ENCODE results near the gene FXYD2. TPM values are rescaled to one million over a fixed set of nuclear protein-coding genes. Genes with fewer than 3 reads are reported as not detected.
A peak's percentile ranks its signal among the peaks of the same experiment; 100 is the strongest.

The FXYD2 gene
- total RNA-seq, 1 donor from 2014 or later = 0.48 TPM

DNA sequence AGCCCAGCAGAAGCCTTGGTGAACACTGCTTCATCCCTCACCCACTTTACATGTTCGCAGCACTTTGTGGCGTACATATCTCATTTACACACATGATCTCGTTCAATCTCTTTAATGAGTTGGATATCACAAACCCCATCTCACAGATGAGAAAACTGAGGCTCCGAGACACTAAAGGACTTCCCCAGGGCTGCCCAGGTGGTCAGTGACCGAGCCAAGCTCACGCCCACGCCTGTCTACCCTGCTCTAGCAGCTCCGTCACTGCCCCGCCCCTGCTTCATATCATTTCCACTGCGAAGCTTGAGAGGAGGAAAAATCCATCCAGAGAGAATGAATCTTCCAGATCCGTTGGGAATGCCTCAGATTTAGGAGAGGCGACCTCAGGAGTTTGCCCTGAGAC is 15.8 kb downstream of the FXYD2 start:
- H3K27ac Mint-ChIP-seq = no peak overlapping the region
- no peaks in the 10 kb centered on the region for H3K9me3 Mint-ChIP-seq
- peaks cover 10% of the 10 kb centered on the region for H3K27me3 Mint-ChIP-seq (ENCODE audit: low read depth)

DNA sequence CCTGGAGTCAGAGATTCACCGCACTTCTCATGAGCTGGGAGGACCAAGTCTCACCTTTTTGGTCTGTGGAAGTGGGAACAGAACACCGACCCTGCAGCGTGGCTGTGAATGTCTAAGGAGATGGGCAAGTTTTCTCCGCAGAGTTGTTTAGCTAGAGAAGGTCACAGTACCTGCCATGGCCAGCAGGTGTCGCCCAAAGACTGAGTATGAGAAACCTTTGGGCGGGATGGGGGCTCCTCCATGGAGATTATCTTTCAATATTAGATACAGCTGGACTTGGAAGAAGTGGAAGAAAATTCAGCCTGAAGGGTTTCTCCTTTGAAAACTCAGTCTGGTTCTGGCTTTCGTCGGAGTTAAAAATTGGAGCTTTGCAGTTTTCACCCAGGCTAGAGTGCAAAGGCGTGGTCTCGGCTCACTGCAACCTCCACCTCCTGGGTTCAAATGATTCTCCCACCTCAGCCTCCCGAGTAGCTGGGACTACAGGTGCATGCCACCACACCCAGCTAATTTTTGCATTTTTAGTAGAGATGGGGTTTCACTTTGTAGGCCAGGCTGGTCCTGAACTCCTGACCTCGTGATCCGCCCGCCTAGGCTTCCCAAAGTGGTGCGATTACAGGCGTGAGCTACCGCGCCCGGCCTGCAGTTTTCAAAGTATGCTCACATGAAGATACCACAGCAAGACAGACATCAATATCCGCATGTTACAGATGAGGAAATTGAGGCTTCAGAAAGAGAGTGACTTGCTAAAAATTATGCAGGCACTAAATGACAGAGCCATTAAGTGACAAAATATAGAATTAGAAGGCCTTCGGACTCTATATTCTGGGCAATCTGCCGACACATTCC is 16.8 kb downstream of the FXYD2 start:
- no peaks in the 10 kb centered on the region for H3K9me3 Mint-ChIP-seq
- H3K4me1 Mint-ChIP-seq (ENCODE audit: low read depth) = peaks cover 8% of the 10 kb centered on the region
- intact Hi-C loops (cut with micrococcal nuclease) = loop anchor here (1.0 to 10.0 kb wide), 4 partner anchors 35 to 337 kb away; no protein-coding TSS in a partner anchor
- DNase-seq (ENCODE audit: low spot score) = peak; percentile 54
- peaks cover 10% of the 10 kb centered on the region for H3K27me3 Mint-ChIP-seq (ENCODE audit: low read depth)
- H3K36me3 Mint-ChIP-seq (ENCODE audit: low read depth) = no peaks in the 10 kb centered on the region
- H3K4me3 Mint-ChIP-seq (ENCODE audit: low read depth) = no peak overlapping the region
- no peak overlapping the region for H3K27ac Mint-ChIP-seq

More for the DNA sequence above, 15.8 kb downstream of the FXYD2 start:
- no peak for DNase-seq (ENCODE audit: low spot score)
- H3K4me3 Mint-ChIP-seq (ENCODE audit: low read depth) = no peak overlapping the region
- intact Hi-C loops (cut with micrococcal nuclease) = loop anchor here (1.0 to 10.0 kb wide), 4 partner anchors 9 to 336 kb away; no protein-coding TSS in a partner anchor
- H3K36me3 Mint-ChIP-seq (ENCODE audit: low read depth) = no peaks in the 10 kb centered on the region
- peaks cover 11% of the 10 kb centered on the region for H3K4me1 Mint-ChIP-seq (ENCODE audit: low read depth)

DNA sequence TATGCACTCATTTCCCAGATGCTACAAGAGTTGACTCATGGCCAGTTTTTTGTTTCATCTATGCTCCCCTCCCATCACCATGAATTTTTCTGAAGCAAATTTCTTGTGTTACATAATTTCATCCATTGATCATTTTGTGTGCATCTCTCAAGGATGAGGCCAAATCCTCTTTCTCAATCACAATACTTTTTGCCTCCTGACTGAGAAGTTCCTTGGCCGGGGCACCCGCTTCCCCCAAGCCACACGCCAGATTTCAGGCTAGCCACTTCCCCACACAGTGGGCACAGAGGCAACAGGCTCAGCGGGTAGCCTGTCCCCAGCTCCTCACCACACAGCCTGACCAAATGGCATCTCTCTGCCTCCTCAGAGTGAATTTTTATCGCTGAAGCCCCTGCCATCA is 17.7 kb downstream of the FXYD2 start:
- DNase-seq (ENCODE audit: low spot score) = no peak
- Mint-ChIP-seq H3K27ac (no peak overlapping the region), H3K27me3 (ENCODE audit: low read depth) (peaks cover 14% of the 10 kb centered on the region), H3K4me3 (ENCODE audit: low read depth) (no peak overlapping the region), H3K36me3 (ENCODE audit: low read depth) (no peaks in the 10 kb centered on the region), H3K4me1 (ENCODE audit: low read depth) (peaks cover 8% of the 10 kb centered on the region), H3K9me3 (no peaks in the 10 kb centered on the region)
- intact Hi-C loops (cut with micrococcal nuclease) = loop anchor here (1.0 to 10.0 kb wide), 3 partner anchors 35 to 338 kb away; no protein-coding TSS in a partner anchor

DNA sequence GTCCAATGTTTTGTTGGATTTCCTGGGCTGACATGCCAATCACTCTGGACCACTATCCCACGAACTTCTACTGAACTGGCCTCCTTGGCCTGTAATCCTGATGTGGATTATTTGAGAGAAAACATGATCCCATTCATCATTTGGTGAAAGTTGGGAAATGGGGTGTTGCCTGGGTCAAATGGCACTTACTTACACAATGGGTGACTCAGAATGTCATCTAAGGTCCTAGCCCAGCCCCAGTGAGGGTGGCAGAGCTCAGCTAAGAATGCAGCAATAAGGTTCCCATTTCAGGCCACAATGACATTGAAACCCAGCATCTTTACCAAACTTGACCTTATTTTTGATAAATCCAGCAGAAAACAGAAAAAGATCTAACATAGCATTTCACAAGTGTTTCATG is 19.5 kb downstream of the FXYD2 start:
- intact Hi-C loops (cut with micrococcal nuclease) = loop anchor here (5.0 to 10.0 kb wide), 2 partner anchors 37 to 340 kb away; no protein-coding TSS in a partner anchor
- no peaks in the 10 kb centered on the region for H3K36me3 Mint-ChIP-seq (ENCODE audit: low read depth)
- H3K27ac Mint-ChIP-seq = no peak overlapping the region
- no peaks in the 10 kb centered on the region for H3K9me3 Mint-ChIP-seq
- peaks cover 6% of the 10 kb centered on the region for H3K4me1 Mint-ChIP-seq (ENCODE audit: low read depth)
- peaks cover 17% of the 10 kb centered on the region for H3K27me3 Mint-ChIP-seq (ENCODE audit: low read depth)
- no peak overlapping the region for H3K4me3 Mint-ChIP-seq (ENCODE audit: low read depth)
- DNase-seq (ENCODE audit: low spot score) = no peak

DNA sequence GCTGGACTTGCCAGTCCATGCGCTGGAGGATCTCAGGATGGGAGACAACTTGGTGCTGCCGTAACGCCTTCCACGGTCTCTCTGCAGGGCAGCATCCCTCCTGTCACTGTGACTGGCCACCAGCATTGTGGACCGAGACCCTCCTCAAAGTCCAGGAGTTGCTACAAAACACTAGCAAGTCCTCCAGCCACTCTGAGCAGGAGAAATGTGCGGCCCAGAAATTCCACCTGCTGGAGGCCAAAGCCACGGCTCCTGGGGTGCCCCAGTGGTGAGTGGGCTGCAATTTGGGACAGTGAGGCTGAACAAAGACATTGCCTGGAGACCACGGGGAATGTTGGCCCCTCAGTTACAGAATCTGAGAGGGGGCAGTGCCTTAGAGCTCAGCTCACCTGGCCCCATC is 20.6 kb downstream of the FXYD2 start:
- H3K27me3 Mint-ChIP-seq (ENCODE audit: low read depth) = peaks cover 26% of the 10 kb centered on the region

DNA sequence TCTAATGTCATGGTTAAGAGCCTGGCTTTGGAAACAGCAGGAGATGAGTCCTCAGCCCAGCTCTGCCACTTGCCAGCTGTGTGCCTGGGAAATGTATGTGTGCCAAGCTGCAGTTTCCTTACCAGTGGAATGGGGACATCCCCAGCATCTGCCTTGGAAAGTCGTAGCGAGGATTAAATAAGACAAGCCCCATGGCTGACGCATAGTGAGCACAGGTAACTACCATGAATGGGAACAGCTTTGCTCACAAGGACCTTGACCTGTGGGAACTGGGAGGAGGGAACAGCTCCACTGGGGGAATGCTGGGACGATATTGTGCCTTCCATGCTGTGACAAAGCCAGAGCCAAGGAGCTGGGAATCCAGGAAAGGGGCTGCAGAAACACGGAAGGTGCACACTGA is 24.9 kb downstream of the FXYD2 start:
- H3K4me1 Mint-ChIP-seq (ENCODE audit: low read depth) = peaks cover 3% of the 10 kb centered on the region
- H3K36me3 Mint-ChIP-seq (ENCODE audit: low read depth) = no peaks in the 10 kb centered on the region
- peaks cover 50% of the 10 kb centered on the region for H3K27me3 Mint-ChIP-seq (ENCODE audit: low read depth)
- H3K27ac Mint-ChIP-seq = no peak overlapping the region
- intact Hi-C loops (cut with micrococcal nuclease) = loop anchor here (10.0 kb wide), 1 partner anchor 345 kb away; no protein-coding TSS in a partner anchor
- no peaks in the 10 kb centered on the region for H3K9me3 Mint-ChIP-seq
- H3K4me3 Mint-ChIP-seq (ENCODE audit: low read depth) = no peak overlapping the region
- no peak for DNase-seq (ENCODE audit: low spot score)

More for the DNA sequence above, 20.6 kb downstream of the FXYD2 start:
- intact Hi-C loops (cut with micrococcal nuclease) = loop anchor here (10.0 kb wide), 1 partner anchor 341 kb away; no protein-coding TSS in a partner anchor
- Mint-ChIP-seq H3K4me1 (ENCODE audit: low read depth) (peaks cover under 1% of the 10 kb centered on the region), H3K9me3 (no peaks in the 10 kb centered on the region), H3K4me3 (ENCODE audit: low read depth) (no peak overlapping the region), H3K36me3 (ENCODE audit: low read depth) (no peaks in the 10 kb centered on the region), H3K27ac (no peak overlapping the region)
- DNase-seq (ENCODE audit: low spot score) = no peak

DNA sequence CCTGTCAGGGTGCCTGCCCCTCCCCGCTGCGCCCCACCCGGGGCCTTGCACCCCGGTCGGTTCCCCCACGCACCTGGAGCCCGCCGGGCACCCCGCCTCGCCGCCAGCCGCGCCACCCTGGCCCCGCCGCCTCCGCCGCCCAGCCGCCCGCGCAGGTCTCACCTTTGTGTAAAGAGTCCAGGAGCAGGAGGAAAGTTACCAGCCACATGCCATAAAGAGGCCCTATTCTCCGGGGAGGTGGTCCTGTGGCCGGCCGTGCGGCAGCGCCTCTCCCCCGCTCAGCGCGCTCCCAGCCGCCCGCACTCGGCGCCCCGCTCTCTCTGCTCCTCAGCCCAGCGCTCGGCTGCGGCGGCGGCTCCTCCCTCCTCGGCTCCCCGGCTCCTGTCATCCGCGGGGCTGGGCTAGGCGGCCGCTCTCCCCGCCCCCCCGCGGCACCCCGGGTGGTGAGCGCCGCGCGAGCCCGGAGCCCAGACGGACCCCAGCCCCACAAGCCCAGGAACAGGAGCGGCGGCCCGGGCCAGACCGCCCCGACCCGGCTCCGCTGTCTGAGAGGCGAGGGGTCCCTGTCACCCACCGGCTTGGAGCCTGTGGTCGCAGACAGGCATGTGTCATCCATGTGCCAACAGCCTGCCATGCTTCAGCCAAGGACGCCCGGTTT is 27.5 kb downstream of the FXYD2 start, which contains the start of gene DSCAML1:
Gene DSCAML1, minus strand, starts transcription at position 345 of the 658 bp plus-strand sequence. Its CDS starts 137 bp downstream, at position 208.
- Mint-ChIP-seq H3K4me3 (ENCODE audit: low read depth) (no peak within 1 kb of the TSS), H3K27ac (no peak within 1 kb of the TSS), H3K27me3 (ENCODE audit: low read depth) (peaks cover 62% of the 10 kb centered on the region), H3K9me3 (no peaks in the 10 kb centered on the region), H3K36me3 (ENCODE audit: low read depth) (no peaks in the 10 kb centered on the region), H3K4me1 (ENCODE audit: low read depth) (peaks cover 3% of the 10 kb centered on the region)
- intact Hi-C loops (cut with micrococcal nuclease) = no loop called here
- no peak for DNase-seq (ENCODE audit: low spot score)

DNA sequence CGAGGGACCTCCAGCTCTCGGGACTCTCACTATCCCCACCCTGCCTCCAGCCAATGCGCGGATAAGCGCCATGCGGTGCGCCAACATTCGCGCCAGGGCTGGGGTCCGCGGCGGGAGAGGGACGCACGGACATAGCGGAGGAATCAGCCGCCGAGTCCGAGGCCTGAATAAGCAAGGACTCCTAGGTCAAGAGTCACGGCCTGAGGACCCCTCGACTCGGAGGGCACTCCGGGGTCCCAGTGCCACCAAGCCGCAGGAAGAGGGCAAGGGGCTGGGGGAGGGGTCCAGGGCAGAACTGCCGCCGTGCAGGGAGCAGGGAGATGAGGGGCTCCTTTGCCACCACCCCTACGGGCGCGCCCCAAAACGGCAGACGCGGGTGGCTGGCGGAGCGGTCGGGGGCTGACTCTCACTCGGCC is 28.1 kb downstream of the FXYD2 start:
- H3K27me3 Mint-ChIP-seq (ENCODE audit: low read depth) = peaks cover 61% of the 10 kb centered on the region
- no peaks in the 10 kb centered on the region for H3K9me3 Mint-ChIP-seq
- H3K4me3 Mint-ChIP-seq (ENCODE audit: low read depth) = no peak overlapping the region
- H3K27ac Mint-ChIP-seq = no peak overlapping the region
- intact Hi-C loops (cut with micrococcal nuclease) = no loop called here
- DNase-seq (ENCODE audit: low spot score) = no peak
- peaks cover 3% of the 10 kb centered on the region for H3K4me1 Mint-ChIP-seq (ENCODE audit: low read depth)
- H3K36me3 Mint-ChIP-seq (ENCODE audit: low read depth) = no peaks in the 10 kb centered on the region

DNA sequence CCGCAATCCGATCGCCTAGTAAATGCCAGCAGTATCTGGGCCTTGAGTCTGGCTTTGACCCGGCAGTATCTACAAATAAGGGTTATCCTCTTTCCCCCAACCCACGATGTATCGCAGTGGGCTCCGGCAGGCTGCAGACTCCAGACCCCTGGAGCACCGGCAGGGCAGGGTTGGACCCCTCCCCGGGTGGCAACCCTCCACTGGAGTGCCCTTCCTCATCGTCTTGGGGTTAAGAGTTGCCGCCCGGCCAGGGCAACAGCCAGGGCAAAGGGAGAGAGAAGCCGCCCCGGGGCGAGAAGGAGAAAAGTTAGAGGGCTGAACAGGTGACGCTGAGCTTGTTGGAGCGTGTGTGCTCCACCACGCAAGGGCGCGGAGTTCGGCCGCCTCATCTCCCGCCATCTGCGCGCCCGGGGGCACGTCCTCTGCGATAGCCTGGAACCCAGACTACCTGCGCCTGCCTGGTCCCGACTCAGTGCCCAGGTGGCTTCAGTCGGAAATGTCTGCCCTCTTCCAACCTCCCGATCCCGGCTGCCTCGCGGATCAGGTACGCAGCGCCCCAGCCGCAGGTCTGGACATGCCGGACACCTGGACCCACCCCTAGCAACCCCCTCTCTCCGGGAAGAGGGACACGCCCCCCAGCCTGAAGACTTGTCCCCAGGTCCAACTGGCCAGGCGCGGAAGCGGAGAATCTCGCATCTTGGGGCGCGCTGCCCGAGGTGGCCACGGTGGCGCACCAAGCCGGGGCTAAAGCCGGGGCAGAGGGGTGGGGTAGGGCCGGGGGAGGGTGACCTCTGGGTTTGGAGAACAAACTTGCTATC is 28.7 kb downstream of the FXYD2 start:
- H3K4me3 Mint-ChIP-seq (ENCODE audit: low read depth) = no peak overlapping the region
- no peak for DNase-seq (ENCODE audit: low spot score)
- no peak overlapping the region for H3K27ac Mint-ChIP-seq
- H3K27me3 Mint-ChIP-seq (ENCODE audit: low read depth) = peaks cover 61% of the 10 kb centered on the region
- H3K4me1 Mint-ChIP-seq (ENCODE audit: low read depth) = peaks cover 3% of the 10 kb centered on the region
- intact Hi-C loops (cut with micrococcal nuclease) = no loop called here
- no peaks in the 10 kb centered on the region for H3K36me3 Mint-ChIP-seq (ENCODE audit: low read depth)
- no peaks in the 10 kb centered on the region for H3K9me3 Mint-ChIP-seq

DNA sequence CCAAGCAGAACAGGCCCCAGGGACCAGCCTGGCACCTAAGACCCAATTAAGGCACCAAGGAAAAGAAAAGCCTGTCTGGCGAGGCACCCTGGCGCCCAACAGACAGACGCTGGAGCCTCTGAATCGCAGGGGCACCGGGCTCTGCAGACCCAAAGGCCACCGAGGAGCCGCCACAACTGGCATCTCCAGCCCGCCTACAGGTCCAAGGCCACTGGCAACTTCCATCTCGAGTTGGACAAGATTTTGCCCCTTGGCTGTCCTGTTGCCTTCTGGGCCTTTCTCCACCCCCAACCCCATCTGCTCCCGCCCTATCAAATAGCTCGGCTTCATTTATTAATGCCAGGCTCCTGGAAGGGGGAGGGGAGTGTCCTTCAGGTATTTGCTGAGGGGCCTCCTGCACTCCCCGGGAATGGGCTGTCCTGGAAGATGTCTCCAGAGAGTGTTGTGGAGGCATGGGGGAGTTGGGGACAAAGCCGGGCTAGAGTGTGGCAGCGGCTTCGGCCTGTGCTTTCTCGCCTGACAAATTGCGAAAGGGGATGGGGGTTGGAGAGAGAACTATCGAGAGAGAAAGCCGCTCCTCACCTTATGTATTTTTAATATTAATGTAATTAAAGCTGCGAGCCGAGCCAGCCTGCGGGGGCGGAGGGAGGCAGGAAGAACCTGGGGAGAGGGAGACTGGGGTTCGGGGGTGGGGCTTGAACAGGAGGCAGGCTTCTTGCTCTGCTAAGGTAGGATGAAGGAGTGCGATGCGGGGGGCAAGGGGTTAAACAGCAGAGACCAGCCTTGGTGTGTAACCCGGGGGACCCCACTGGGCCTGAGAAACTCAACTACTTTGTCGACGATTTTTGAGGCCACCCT is 29.5 kb downstream of the FXYD2 start:
- H3K36me3 Mint-ChIP-seq (ENCODE audit: low read depth) = no peaks in the 10 kb centered on the region
- peaks cover 56% of the 10 kb centered on the region for H3K27me3 Mint-ChIP-seq (ENCODE audit: low read depth)
- intact Hi-C loops (cut with micrococcal nuclease) = no loop called here
- DNase-seq (ENCODE audit: low spot score) = no peak
- H3K27ac Mint-ChIP-seq = no peak overlapping the region
- peaks cover 3% of the 10 kb centered on the region for H3K4me1 Mint-ChIP-seq (ENCODE audit: low read depth)
- no peaks in the 10 kb centered on the region for H3K9me3 Mint-ChIP-seq
- H3K4me3 Mint-ChIP-seq (ENCODE audit: low read depth) = no peak overlapping the region

DNA sequence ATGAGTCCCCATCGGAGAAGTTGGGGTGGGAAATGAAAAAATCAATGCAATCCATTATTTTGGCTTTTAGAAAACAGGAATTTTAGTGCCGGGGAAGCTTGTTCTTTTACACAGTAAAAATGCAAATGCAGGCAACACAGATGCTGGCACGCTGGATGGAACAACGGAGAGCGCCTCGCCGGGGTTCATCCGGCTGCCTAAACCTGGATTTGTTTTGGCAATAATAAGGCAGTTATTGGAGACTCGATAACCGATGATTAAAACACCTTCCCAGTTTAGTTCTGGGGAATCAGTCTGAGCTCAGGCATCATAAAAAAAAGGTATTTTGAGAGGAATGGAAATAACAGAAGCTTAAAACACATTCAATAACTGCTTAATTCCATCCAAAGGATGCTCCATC is 30.4 kb downstream of the FXYD2 start:
- intact Hi-C loops (cut with micrococcal nuclease) = no loop called here
- no peak for DNase-seq (ENCODE audit: low spot score)
- H3K27ac Mint-ChIP-seq = no peak overlapping the region
- peaks cover 48% of the 10 kb centered on the region for H3K27me3 Mint-ChIP-seq (ENCODE audit: low read depth)
- no peak overlapping the region for H3K4me3 Mint-ChIP-seq (ENCODE audit: low read depth)
- H3K9me3 Mint-ChIP-seq = no peaks in the 10 kb centered on the region
- H3K36me3 Mint-ChIP-seq (ENCODE audit: low read depth) = no peaks in the 10 kb centered on the region
- H3K4me1 Mint-ChIP-seq (ENCODE audit: low read depth) = peaks cover 3% of the 10 kb centered on the region
